ENCODE data around the gene FIGLA.

Gene FIGLA

GRCh38 chr2:70771446-70771845 lies 19.0 kb downstream of the FIGLA start:
- peak in 1 of 5 experiments; percentile 48 for DNase-seq

DNA sequence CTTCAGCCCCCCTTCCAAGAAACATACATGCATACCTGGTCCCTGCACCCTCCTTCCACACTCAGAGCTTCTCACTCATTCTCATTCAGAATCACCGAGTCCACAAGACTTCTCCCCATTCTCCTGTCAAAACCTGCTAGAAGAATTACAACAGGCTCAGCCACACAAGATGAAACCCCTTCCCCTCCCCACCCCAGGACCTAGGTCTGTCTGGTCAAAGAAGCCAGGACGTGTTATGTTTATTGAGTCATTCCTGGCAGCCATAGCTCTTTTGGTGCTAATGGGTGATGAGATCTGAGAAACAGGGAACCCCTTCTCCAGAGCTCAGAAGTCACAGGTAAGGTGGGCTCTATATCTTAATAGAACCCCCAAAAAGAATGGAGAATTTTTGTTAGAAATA lies 21.0 kb downstream of the FIGLA start:
- no peak for DNase-seq

GRCh38 chr2:70768590-70769085 lies 21.8 kb downstream of the FIGLA start:
- no peak for DNase-seq

- DNase-seq, result peak in 1 of 5 experiments; percentile 58
Measured at GRCh38 chr2:70767699-70768589, 22.5 kb downstream of the FIGLA start, which contains the start of gene ADD2. TSS of gene ADD2 (minus strand) at chr2:70768200. CDS start at chr2:70706408, 61,792 bp downstream.

GRCh38 chr2:70767079-70767698 lies 23.3 kb downstream of the FIGLA start:
- DNase-seq, result no peak

GRCh38 chr2:70766357-70767078 lies 23.9 kb downstream of the FIGLA start:
- DNase-seq, result no peak

GRCh38 chr2:70765507-70765906 lies 24.9 kb downstream of the FIGLA start:
- no peak for DNase-seq

DNA sequence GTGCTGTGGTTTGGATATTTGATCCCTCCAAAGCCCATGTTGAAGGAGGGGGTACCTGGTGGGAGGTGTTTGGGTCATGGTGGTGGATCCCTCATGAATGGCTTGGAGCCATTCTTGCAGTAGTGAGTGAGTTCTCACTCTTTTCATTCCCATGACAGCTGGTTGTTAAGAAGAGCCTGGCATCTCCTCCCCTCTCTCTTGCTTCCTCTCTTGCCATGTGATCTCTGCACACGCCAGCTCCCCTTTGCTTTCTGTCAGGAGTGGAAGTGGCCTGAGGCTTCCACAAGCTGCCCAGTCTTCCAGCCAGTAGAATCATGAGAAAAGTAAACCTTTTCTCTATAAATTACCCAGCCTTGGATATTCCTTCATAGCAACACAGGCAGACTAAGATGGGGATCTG lies 31.0 kb downstream of the FIGLA start:
- DNase-seq, result no peak

DNA sequence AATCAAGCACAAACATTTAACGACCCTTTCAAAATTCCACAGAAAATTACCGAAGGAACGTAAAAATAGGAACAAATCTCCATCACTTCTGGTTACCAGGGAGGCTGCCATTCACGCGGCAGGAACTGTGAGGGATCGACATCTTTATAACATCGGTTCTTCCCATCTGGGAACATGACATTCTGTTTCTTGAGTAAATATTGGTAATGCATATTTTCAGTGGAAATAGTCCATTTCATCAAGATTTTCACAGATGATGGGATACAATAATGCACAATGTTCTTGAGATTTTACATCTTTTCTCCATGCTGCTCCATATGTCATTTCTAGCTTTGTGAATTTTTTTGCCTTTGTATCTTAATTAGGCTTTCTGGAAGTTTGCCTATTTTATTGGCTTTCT lies 32.5 kb downstream of the FIGLA start:
- no peak for DNase-seq

GRCh38 chr2:70757360-70757759 lies 33.1 kb downstream of the FIGLA start:
- DNase-seq, result no peak

DNA sequence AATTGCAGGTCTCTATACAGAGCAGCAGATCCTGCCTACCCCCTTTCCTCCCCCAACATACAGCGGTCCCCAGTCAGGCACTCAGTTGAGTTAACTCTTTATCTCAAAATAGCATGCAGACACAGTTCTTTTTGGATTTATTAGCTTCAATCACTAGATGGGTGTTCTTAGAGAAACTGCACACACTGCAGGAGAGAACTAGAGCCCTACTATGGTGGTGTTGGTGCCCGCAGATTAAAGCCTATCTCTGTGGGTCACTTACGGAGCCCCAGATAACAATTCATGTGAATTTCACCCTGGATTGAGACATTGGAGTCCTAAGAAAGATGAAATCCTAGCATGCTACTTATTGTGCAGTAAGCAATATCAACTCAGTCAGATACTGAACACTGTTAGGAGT lies 34.3 kb downstream of the FIGLA start:
- no peak for DNase-seq

- DNase-seq, result no peak
Measured at GRCh38 chr2:70753902-70754301, 36.5 kb downstream of the FIGLA start.

- DNase-seq, result no peak
Measured at GRCh38 chr2:70753031-70753430, 37.4 kb downstream of the FIGLA start.

DNA sequence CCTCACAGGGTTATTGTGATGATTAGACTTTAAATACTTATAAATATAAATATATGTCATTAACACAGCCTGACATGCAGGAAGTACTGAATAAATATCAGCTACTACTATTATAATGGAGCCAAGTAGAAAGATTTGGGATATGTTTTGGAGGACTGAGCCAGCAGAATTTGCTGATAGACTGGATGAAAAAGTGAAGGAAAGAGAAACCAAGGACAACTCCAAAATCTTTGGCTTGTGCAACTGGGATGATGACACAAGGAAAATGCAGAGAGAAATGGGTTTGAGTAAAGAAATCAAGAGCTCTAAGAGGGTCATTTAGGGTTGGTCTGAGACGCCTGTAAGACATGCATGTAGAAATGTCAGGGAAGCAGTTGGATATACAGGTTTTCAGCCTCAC lies 38.0 kb downstream of the FIGLA start:
- DNase-seq, result no peak

DNA sequence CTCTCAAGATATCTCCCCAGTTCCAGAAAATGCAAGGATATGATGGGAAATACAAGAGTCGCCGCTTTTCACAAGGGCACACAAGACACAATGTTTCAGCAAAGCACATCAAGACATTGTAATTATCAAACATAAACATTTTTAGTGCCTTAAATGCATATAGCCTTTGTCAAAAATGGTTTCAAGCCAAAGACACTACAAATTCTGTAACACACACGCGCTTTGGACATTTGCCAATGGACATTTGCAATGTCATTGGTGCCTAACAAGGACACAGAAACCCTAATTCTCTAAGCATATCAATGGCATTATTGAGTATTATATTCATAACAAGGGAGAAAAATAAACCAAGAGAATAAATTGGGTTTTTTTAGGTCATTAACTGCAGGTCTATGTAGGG lies 38.6 kb downstream of the FIGLA start:
- DNase-seq, result no peak

DNA sequence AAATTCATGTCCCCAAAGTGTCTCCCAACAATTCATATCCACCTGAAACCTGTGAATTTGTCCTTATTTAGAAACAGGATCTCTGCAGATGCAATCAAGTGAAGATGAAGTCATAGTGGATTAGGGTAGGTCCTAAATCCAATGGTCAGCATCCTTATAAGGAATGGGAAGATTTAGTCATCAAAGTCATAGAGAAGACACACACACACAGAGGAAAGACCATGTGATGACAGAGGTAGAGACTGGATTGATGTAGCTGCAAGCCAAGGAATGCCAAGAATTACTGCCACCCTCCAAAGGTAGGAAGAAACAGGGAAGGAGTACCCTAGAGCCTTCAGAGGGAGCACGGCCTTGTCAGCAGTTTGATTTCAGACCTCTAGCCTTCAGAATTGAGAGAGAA lies 40.1 kb downstream of the FIGLA start:
- DNase-seq, result no peak

DNA sequence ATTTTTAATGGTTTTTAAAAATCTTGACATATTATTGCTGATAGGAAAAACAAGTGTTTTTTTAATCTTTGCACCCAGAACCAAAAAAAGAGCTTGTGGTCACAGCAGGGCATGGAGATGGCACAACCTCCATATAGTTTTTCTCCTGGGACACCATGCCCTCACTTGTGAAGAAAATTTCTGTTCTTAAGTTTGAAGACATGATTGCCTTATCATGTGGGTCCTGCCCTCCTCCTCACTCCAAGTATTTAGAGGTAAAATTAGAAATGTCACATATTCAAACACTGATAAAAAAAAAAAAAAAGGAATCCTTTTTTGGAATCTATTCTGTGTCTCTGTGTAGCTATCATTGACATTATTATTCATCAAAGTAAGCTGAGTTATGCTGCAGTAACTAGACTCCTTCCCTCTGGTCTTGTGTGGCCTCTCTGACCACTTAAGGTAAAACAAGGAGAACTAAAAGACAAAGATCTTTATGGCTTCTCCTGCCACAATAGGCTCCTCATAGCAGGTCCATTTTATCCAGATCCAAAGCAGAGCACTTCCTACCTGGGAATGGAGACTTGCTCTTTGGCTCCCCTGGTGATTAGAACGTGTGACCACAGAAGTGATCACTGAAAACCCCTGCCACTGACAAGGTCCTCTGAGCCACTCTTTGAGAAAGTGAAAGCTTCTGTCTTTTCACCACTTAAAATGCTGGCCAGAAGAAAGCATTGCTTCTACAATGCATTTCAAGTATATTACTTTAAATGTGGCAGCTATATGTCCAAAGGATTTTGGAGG lies 42.2 kb downstream of the FIGLA start:
- DNase-seq, result no peak

DNA sequence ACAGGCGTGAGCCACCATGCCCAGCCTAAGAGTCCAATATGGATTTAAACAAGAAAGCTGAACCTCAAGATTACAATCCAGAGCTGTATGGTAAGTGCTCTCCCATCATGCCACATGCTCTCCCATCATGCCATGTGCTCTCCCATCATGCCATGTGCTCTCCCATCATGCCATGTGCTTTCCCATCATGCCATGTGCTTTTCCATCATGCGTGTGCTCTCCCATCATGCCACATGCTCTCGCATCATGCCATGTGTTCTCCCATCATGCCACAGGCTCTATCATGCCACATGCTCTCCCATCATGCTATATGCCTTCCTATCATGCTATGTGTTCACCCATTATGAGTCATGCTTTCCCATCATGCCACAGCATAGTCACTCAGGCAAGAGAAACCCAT lies 43.2 kb downstream of the FIGLA start:
- no peak for DNase-seq

DNA sequence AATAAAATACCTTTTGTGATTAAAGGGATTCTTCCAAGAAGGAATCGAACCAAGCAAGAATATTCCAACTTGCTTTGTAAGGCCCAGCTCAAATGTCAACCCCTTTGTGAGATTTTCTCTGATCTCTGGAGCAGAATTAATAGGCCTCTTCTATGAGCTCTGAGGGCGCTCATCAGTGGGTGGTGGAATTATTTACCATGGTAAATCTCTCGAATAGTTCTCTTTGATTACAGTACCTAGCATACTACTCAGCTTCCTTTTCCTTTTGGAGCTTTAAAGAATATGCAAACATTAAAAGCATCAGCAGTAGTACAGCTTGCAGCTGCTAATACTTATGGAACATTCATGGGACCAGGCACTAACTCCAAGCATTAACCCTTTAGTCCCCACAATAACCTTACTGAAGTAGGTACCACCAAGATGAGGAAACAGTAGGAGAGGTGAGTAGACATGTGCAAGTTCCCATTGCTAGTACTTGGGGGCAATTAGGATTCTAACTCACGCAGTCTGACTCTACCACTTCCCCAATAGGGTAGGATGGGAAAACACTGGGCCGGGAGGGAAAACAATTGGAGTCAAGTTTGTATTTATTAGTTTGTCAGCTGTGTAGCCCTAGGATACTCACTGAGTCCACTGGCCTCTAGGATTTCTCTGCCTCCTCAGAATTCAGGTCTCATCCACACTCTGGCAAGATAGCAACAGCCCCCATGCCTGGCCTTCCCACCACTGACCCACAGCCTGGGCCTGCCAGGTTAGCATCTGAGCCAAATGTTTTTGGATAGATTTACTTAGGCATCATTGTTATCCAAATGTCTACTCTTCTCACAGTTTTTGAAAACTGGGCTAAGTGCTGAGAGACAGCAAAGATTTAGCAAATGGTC lies 44.1 kb downstream of the FIGLA start:
- no peak for DNase-seq

DNA sequence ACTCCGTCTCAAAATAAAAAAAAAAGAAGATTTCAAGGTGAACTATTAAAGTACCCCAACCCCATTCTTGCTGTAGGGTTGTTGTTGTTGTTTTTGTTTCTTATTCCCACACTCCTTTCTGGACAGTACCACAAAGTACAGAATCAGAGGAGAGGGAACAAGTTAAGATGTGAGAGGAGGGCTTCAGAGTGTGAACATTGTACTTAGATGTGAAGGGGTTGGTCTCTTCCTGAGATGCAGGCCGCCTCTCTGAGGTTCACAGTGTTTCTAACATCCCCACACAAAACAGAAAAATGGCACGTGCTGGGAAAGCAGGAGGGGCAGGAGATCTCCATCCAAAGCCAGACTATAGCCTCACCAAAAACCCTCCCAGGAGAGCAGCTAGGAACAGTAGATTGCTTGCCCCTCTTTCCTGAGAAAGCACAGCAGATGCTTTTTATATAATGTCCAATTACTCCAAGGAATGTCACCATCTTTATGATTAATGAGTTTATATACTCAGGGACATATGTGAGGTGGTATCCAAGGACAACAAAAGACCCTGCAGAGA lies 45.1 kb downstream of the FIGLA start:
- no peak for DNase-seq

GRCh38 chr2:70744397-70744796 lies 46.0 kb downstream of the FIGLA start:
- no peak for DNase-seq

Data from T-helper 2 cell (primary cell).